ENCODE measurements around the gene PSTPIP1. TPM values are rescaled to one million over a fixed set of nuclear protein-coding genes. Genes with fewer than 3 reads are reported as not detected.

The PSTPIP1 gene
- total and polyA plus RNA-seq, 2 donors from 2014 or later: 2.2 to 22.1 TPM

DNA sequence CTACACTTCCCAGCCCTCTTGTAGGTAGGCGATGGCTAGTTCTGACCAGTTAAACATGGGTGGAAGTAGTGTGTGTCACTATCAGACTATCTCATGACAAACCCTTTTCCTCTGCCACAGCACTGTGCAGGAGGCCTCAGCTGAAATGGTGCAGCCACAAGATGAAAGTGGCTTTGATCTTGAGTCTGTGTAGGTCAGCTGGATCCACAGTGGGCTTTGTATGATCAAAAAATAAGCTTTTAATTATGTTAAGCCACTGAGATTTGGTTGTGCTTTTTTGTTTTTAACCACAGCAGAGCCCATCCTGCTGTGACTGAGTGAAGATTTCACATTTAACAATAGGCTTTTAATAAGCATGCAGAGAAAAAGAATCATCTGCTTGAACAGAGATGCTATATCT, 43.7 kb upstream of the PSTPIP1 start:
- Histone ChIP-seq H3K27ac (ENCODE audit: low read depth in 2 of 2, low read length in 2 of 2) (no peak overlapping the region), H3K4me3 (ENCODE audit: low read length in 3 of 3) (no peak overlapping the region), H3K9ac (ENCODE audit: low read length in 3 of 3) (no peak overlapping the region), H3K4me1 (ENCODE audit: control insufficient read depth in 2 of 3, insufficient read depth in 2 of 3, low read depth in 1 of 3, low read length in 3 of 3) (no peaks in the 10 kb centered on the region), H3K9me3 (ENCODE audit: control insufficient read depth in 2 of 3, insufficient read depth in 1 of 3, low read length in 3 of 3) (no peaks in the 10 kb centered on the region), H3K27me3 (ENCODE audit: control insufficient read depth, insufficient read depth, low read length) (no peaks in the 10 kb centered on the region), H3K36me3 (ENCODE audit: control insufficient read depth in 2 of 3, insufficient read depth in 3 of 3, low read length in 3 of 3) (peaks cover 0 to 6% (median 5%) of the 10 kb centered on the region in 3 donors)
- intact Hi-C loops (cut with DNase I): no loop called here
- TF ChIP-seq, protein P1, sequence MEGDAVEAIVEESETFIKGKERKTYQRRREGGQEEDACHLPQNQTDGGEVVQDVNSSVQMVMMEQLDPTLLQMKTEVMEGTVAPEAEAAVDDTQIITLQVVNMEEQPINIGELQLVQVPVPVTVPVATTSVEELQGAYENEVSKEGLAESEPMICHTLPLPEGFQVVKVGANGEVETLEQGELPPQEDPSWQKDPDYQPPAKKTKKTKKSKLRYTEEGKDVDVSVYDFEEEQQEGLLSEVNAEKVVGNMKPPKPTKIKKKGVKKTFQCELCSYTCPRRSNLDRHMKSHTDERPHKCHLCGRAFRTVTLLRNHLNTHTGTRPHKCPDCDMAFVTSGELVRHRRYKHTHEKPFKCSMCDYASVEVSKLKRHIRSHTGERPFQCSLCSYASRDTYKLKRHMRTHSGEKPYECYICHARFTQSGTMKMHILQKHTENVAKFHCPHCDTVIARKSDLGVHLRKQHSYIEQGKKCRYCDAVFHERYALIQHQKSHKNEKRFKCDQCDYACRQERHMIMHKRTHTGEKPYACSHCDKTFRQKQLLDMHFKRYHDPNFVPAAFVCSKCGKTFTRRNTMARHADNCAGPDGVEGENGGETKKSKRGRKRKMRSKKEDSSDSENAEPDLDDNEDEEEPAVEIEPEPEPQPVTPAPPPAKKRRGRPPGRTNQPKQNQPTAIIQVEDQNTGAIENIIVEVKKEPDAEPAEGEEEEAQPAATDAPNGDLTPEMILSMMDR (IDR thresholded peaks at IDR 0.05; ENCODE audit: borderline replicate concordance, extremely low read depth, insufficient read depth): no peak
- no peak for FAIRE-seq
- no peak for DNase-seq

DNA sequence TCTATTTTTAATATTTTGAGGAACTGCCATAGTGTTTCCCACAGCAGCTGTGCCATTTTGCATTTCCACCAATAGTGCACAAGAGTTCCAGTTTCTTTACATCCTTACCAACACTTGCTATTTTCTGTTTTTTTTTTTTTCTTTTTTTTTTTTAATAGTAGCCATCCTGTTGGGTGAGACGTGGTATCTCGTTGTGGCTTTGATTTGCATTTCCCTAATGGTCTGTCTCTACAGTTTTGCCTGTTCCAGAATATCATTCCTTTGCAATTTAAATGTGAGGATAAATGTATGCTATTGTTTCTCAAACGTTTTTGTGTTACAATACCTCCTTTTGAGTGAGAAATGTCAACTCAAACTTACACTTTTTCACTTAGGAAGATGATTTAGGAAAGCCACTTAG, 41.0 kb upstream of the PSTPIP1 start:
- H3K36me3 ChIP-seq (ENCODE audit: control insufficient read depth in 2 of 3, insufficient read depth in 3 of 3, low read length in 3 of 3): peaks cover 0 to 5% (median 3%) of the 10 kb centered on the region in 3 donors
- H3K9ac ChIP-seq (ENCODE audit: low read length in 3 of 3): no peak overlapping the region
- no peaks in the 10 kb centered on the region for H3K9me3 ChIP-seq (ENCODE audit: control insufficient read depth in 2 of 3, insufficient read depth in 1 of 3, low read length in 3 of 3)
- no peak for DNase-seq
- no peaks in the 10 kb centered on the region for H3K4me1 ChIP-seq (ENCODE audit: control insufficient read depth in 2 of 3, insufficient read depth in 2 of 3, low read depth in 1 of 3, low read length in 3 of 3)
- no peak for FAIRE-seq
- no peaks in the 10 kb centered on the region for H3K27me3 ChIP-seq (ENCODE audit: control insufficient read depth, insufficient read depth, low read length)
- intact Hi-C loops (cut with DNase I): no loop called here
- TF ChIP-seq, protein P1 (IDR thresholded peaks at IDR 0.05; ENCODE audit: borderline replicate concordance, extremely low read depth, insufficient read depth): no peak
- no peak overlapping the region for H3K27ac ChIP-seq (ENCODE audit: low read depth in 2 of 2, low read length in 2 of 2)
- H3K4me3 ChIP-seq (ENCODE audit: low read length in 3 of 3): no peak overlapping the region

DNA sequence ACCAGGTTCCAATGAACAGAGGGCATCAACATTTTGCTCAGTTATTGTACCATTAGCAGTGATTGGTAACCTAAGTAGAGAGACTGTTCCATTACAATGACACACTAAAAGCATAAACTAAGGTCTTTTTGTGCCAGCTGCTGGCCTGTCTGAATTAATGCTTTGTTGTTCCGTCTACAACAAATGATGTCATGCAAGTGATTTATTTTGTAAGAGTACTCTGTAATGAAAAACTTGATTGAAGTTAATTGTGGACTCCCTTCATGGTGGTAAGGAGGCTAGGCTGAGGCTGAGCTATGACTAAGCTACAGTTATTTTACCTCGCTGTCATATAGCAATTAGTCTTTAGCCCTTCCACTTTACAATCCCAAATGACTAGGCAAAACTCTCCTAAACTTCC, 40.2 kb upstream of the PSTPIP1 start:
- no peak for FAIRE-seq
- no peak overlapping the region for H3K27ac ChIP-seq (ENCODE audit: low read depth in 2 of 2, low read length in 2 of 2)
- intact Hi-C loops (cut with DNase I): no loop called here
- H3K36me3 ChIP-seq (ENCODE audit: control insufficient read depth in 2 of 3, insufficient read depth in 3 of 3, low read length in 3 of 3): peaks cover 0 to 5% (median 2%) of the 10 kb centered on the region in 3 donors
- H3K9ac ChIP-seq (ENCODE audit: low read length in 3 of 3): no peak overlapping the region
- peak in 1 of 5 donors; percentile 21 for DNase-seq
- H3K4me1 ChIP-seq (ENCODE audit: control insufficient read depth in 2 of 3, insufficient read depth in 2 of 3, low read depth in 1 of 3, low read length in 3 of 3): no peaks in the 10 kb centered on the region
- H3K9me3 ChIP-seq (ENCODE audit: control insufficient read depth in 2 of 3, insufficient read depth in 1 of 3, low read length in 3 of 3): no peaks in the 10 kb centered on the region
- H3K27me3 ChIP-seq (ENCODE audit: control insufficient read depth, insufficient read depth, low read length): no peaks in the 10 kb centered on the region
- H3K4me3 ChIP-seq (ENCODE audit: low read length in 3 of 3): no peak overlapping the region
- TF ChIP-seq, protein P1 (IDR thresholded peaks at IDR 0.05; ENCODE audit: borderline replicate concordance, extremely low read depth, insufficient read depth): no peak
